Measurements from ENCODE around the gene MYO5B.

MYO5B gene

DNA sequence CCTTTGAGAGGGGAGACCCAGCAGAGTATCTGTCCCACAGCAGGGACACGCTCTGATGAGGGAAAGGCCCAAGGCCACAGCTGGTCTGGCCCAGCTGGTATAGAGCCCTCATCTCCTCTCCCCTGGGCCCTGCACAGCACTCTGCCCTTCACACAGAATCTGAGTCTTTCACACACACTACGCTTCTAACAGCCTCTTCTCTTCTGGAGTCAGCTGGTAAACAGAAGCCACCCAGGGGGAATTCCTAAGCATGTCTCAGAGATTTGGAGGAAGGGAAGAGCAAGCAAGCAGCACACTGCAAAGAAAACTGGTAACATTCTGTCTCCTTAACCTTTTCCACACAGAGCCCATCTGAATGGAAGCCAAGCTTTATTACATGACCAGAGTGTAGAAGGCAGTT, 260.5 kb downstream of the MYO5B start:
- H2BK15ac ChIP-seq (replicated peaks; ENCODE audit: low read depth), result no peak overlapping the region
- no peak overlapping the region for H3K23ac ChIP-seq (ENCODE audit: low read length)
- H3K56ac ChIP-seq (ENCODE audit: low read length), result no peak overlapping the region
- H3K4ac ChIP-seq (ENCODE audit: low read depth, low read length), result no peak overlapping the region
- H4K5ac ChIP-seq (ENCODE audit: low read length), result no peak overlapping the region
- no peak overlapping the region for H4K8ac ChIP-seq (ENCODE audit: low read depth, low read length)
- no peak overlapping the region for H3K27ac ChIP-seq (ENCODE audit: low read depth, low read length)
- no peak for DNase-seq
- no peak overlapping the region for H2BK5ac ChIP-seq (ENCODE audit: low read length)
- H3K4me1 ChIP-seq (ENCODE audit: control insufficient read depth, low read depth, low read length), result no peaks in the 10 kb centered on the region
- H3K36me3 ChIP-seq (ENCODE audit: control insufficient read depth, insufficient read depth, low read length), result no peaks in the 10 kb centered on the region
- H2BK120ac ChIP-seq (ENCODE audit: low read depth, low read length), result no peak overlapping the region
- H3K79me2 ChIP-seq (ENCODE audit: control insufficient read depth, insufficient read depth, low read length), result no peaks in the 10 kb centered on the region
- H2AK5ac ChIP-seq (ENCODE audit: low read length), result no peak overlapping the region
- no peak overlapping the region for H3K4me2 ChIP-seq (ENCODE audit: low read length)
- no peaks in the 10 kb centered on the region for H3K79me1 ChIP-seq (ENCODE audit: low read length)
- no peak overlapping the region for H3K18ac ChIP-seq (ENCODE audit: low read length)
- no peak overlapping the region for H3K4me3 ChIP-seq (ENCODE audit: low read length)
- no CpG with 5 or more reads among the region's 2 CpGs for WGBS (ENCODE audit: extremely low coverage, insufficient coverage, low lambda C conversion rate)
- H3K9ac ChIP-seq (ENCODE audit: low read length), result no peak overlapping the region
- no peaks in the 10 kb centered on the region for H3K27me3 ChIP-seq (ENCODE audit: insufficient read depth, low read length, poor library complexity)

- no peak overlapping the region for H3K4me2 ChIP-seq (ENCODE audit: low read length)
- no peak overlapping the region for H3K23ac ChIP-seq (ENCODE audit: low read length)
- no peaks in the 10 kb centered on the region for H3K79me2 ChIP-seq (ENCODE audit: control insufficient read depth, insufficient read depth, low read length)
- H3K4ac ChIP-seq (ENCODE audit: low read depth, low read length), result no peak overlapping the region
- no peaks in the 10 kb centered on the region for H3K36me3 ChIP-seq (ENCODE audit: control insufficient read depth, insufficient read depth, low read length)
- H3K79me1 ChIP-seq (ENCODE audit: low read length), result no peaks in the 10 kb centered on the region
- no peak overlapping the region for H4K5ac ChIP-seq (ENCODE audit: low read length)
- H3K4me1 ChIP-seq (ENCODE audit: control insufficient read depth, low read depth, low read length), result no peaks in the 10 kb centered on the region
- no peak overlapping the region for H2BK120ac ChIP-seq (ENCODE audit: low read depth, low read length)
- no peak overlapping the region for H2BK15ac ChIP-seq (replicated peaks; ENCODE audit: low read depth)
- no peak overlapping the region for H3K56ac ChIP-seq (ENCODE audit: low read length)
- H3K4me3 ChIP-seq (ENCODE audit: low read length), result no peak overlapping the region
- no peak for DNase-seq
- H3K9ac ChIP-seq (ENCODE audit: low read length), result no peak overlapping the region
- no peak overlapping the region for H2AK5ac ChIP-seq (ENCODE audit: low read length)
- no peak overlapping the region for H4K8ac ChIP-seq (ENCODE audit: low read depth, low read length)
- H3K27ac ChIP-seq (ENCODE audit: low read depth, low read length), result no peak overlapping the region
- H3K18ac ChIP-seq (ENCODE audit: low read length), result no peak overlapping the region
- H3K27me3 ChIP-seq (ENCODE audit: insufficient read depth, low read length, poor library complexity), result no peaks in the 10 kb centered on the region
- no CpG with 5 or more reads among the region's 3 CpGs for WGBS (ENCODE audit: extremely low coverage, insufficient coverage, low lambda C conversion rate)
- H2BK5ac ChIP-seq (ENCODE audit: low read length), result no peak overlapping the region
Observed at GRCh38 chr18:49933530-49934128, 261.3 kb downstream of the MYO5B start.

DNA sequence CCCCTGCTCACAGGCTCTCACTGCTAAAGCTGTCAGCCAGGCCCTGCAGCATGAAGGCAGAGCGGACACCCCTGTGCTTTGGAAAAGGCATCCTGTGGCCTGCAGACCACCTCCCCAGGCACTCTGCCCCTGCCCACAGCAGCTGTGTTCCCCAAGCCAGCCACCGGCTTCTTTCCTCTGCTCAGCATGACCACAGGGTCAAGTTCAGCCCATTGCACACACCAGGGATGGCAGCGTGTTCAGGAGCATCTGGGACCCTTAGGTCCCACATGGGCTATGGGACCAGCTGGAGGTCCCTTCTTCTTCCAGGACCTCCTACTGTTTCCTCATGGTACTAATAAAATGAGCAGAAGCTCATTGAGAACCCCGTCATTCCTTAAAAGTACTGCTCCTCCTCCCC, 263.2 kb downstream of the MYO5B start:
- no peak overlapping the region for H2AK5ac ChIP-seq (ENCODE audit: low read length)
- H3K36me3 ChIP-seq (ENCODE audit: control insufficient read depth, insufficient read depth, low read length), result no peaks in the 10 kb centered on the region
- no peak overlapping the region for H2BK5ac ChIP-seq (ENCODE audit: low read length)
- no peak overlapping the region for H2BK120ac ChIP-seq (ENCODE audit: low read depth, low read length)
- H3K79me1 ChIP-seq (ENCODE audit: low read length), result no peaks in the 10 kb centered on the region
- no peak overlapping the region for H3K4me3 ChIP-seq (ENCODE audit: low read length)
- no peak overlapping the region for H3K23ac ChIP-seq (ENCODE audit: low read length)
- no peak overlapping the region for H3K9ac ChIP-seq (ENCODE audit: low read length)
- DNase-seq, result no peak
- no peak overlapping the region for H3K4ac ChIP-seq (ENCODE audit: low read depth, low read length)
- H3K79me2 ChIP-seq (ENCODE audit: control insufficient read depth, insufficient read depth, low read length), result no peaks in the 10 kb centered on the region
- no peak overlapping the region for H2BK15ac ChIP-seq (replicated peaks; ENCODE audit: low read depth)
- no peak overlapping the region for H4K5ac ChIP-seq (ENCODE audit: low read length)
- H3K18ac ChIP-seq (ENCODE audit: low read length), result no peak overlapping the region
- WGBS (ENCODE audit: extremely low coverage, insufficient coverage, low lambda C conversion rate), result no CpG with 5 or more reads among the region's 4 CpGs
- no peak overlapping the region for H4K8ac ChIP-seq (ENCODE audit: low read depth, low read length)
- no peak overlapping the region for H3K27ac ChIP-seq (ENCODE audit: low read depth, low read length)
- H3K4me1 ChIP-seq (ENCODE audit: control insufficient read depth, low read depth, low read length), result no peaks in the 10 kb centered on the region
- H3K56ac ChIP-seq (ENCODE audit: low read length), result no peak overlapping the region
- H3K27me3 ChIP-seq (ENCODE audit: insufficient read depth, low read length, poor library complexity), result no peaks in the 10 kb centered on the region
- H3K4me2 ChIP-seq (ENCODE audit: low read length), result no peak overlapping the region

- WGBS (ENCODE audit: extremely low coverage, insufficient coverage, low lambda C conversion rate), result no CpG with 5 or more reads among the region's 5 CpGs
- Histone ChIP-seq H2BK5ac (ENCODE audit: low read length) (no peak overlapping the region), H3K23ac (ENCODE audit: low read length) (no peak overlapping the region), H3K4me1 (ENCODE audit: control insufficient read depth, low read depth, low read length) (no peaks in the 10 kb centered on the region), H2AK5ac (ENCODE audit: low read length) (no peak overlapping the region), H3K4me3 (ENCODE audit: low read length) (no peak overlapping the region), H3K79me1 (ENCODE audit: low read length) (no peaks in the 10 kb centered on the region), H3K56ac (ENCODE audit: low read length) (no peak overlapping the region), H3K9ac (ENCODE audit: low read length) (no peak overlapping the region), H4K8ac (ENCODE audit: low read depth, low read length) (no peak overlapping the region), H2BK15ac (replicated peaks; ENCODE audit: low read depth) (no peak overlapping the region), H4K5ac (ENCODE audit: low read length) (no peak overlapping the region), H3K27ac (ENCODE audit: low read depth, low read length) (no peak overlapping the region), H3K36me3 (ENCODE audit: control insufficient read depth, insufficient read depth, low read length) (no peaks in the 10 kb centered on the region), H3K18ac (ENCODE audit: low read length) (no peak overlapping the region), H3K4me2 (ENCODE audit: low read length) (no peak overlapping the region), H3K27me3 (ENCODE audit: insufficient read depth, low read length, poor library complexity) (no peaks in the 10 kb centered on the region), H3K79me2 (ENCODE audit: control insufficient read depth, insufficient read depth, low read length) (no peaks in the 10 kb centered on the region), H3K4ac (ENCODE audit: low read depth, low read length) (no peak overlapping the region), H2BK120ac (ENCODE audit: low read depth, low read length) (no peak overlapping the region)
- no peak for DNase-seq
Observed at GRCh38 chr18:49931179-49931578, 263.8 kb downstream of the MYO5B start.

DNA sequence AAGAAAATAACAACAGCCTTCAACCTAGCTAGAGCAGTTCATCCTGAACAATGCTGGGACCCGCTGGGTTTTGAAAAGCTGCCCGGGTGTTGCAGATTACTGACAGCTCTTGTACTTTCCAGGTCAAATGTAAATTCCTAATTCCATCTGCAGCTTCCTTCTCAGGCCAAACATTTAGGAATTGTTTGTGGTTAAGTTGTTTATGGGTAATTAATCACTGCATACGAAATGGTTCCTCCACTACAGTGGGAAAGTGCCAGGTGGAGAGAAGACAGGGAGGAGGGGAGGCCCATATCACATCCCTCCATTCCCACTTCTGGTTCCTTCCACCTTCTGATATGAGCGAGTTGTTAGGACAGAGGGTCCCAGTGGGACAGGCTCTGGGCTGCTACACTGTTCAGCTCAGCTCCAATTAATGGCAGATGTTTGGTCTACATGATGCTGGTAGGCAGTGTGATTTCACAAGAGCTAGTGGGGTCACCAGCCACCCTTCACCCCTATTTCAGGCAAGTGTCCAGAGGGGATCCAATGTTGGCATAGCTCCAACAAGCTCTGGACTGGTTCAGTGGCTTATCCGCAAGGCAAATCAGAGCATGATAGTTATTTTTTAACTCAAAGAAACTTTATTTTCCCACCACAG, 268.7 kb downstream of the MYO5B start:
- WGBS (ENCODE audit: extremely low coverage, insufficient coverage, low lambda C conversion rate), result no CpG with 5 or more reads among the region's 5 CpGs
- no peak overlapping the region for H3K9ac ChIP-seq (ENCODE audit: low read length)
- no peak overlapping the region for H4K8ac ChIP-seq (ENCODE audit: low read depth, low read length)
- no peaks in the 10 kb centered on the region for H3K36me3 ChIP-seq (ENCODE audit: control insufficient read depth, insufficient read depth, low read length)
- no peak overlapping the region for H3K23ac ChIP-seq (ENCODE audit: low read length)
- no peak overlapping the region for H4K5ac ChIP-seq (ENCODE audit: low read length)
- H3K27ac ChIP-seq (ENCODE audit: low read depth, low read length), result no peak overlapping the region
- no peak overlapping the region for H3K4ac ChIP-seq (ENCODE audit: low read depth, low read length)
- H2BK120ac ChIP-seq (ENCODE audit: low read depth, low read length), result no peak overlapping the region
- H3K18ac ChIP-seq (ENCODE audit: low read length), result no peak overlapping the region
- no peaks in the 10 kb centered on the region for H3K27me3 ChIP-seq (ENCODE audit: insufficient read depth, low read length, poor library complexity)
- H3K4me2 ChIP-seq (ENCODE audit: low read length), result no peak overlapping the region
- no peaks in the 10 kb centered on the region for H3K79me2 ChIP-seq (ENCODE audit: control insufficient read depth, insufficient read depth, low read length)
- H3K79me1 ChIP-seq (ENCODE audit: low read length), result no peaks in the 10 kb centered on the region
- H3K4me3 ChIP-seq (ENCODE audit: low read length), result no peak overlapping the region
- H2BK15ac ChIP-seq (replicated peaks; ENCODE audit: low read depth), result no peak overlapping the region
- H2AK5ac ChIP-seq (ENCODE audit: low read length), result no peak overlapping the region
- H3K56ac ChIP-seq (ENCODE audit: low read length), result no peak overlapping the region
- H3K4me1 ChIP-seq (ENCODE audit: control insufficient read depth, low read depth, low read length), result no peaks in the 10 kb centered on the region
- DNase-seq, result no peak
- H2BK5ac ChIP-seq (ENCODE audit: low read length), result no peak overlapping the region
